ENCODE results near the gene SNX5.

DNA sequence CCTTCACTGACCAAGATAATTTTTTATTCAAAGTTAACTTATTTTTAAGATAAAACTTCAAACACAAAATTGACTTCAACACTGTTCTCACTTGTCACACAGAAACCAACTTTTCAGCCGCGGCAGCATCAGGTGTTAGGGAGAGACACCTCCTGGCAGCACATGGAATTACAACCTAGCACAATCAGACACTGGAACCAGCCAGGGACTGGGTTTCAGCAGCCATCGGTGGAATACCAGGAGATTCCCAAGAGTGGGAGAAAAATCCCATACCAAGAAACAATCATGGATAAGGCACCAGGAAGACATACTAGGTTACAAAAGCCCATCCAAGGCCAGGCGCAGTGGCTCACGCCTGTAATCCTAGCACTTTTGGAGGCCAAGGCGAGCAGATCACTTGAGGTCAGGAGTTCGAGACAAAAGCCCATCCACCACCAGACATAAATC is 70.0 kb downstream of the SNX5 start:
- TF ChIP-seq, protein P1, sequence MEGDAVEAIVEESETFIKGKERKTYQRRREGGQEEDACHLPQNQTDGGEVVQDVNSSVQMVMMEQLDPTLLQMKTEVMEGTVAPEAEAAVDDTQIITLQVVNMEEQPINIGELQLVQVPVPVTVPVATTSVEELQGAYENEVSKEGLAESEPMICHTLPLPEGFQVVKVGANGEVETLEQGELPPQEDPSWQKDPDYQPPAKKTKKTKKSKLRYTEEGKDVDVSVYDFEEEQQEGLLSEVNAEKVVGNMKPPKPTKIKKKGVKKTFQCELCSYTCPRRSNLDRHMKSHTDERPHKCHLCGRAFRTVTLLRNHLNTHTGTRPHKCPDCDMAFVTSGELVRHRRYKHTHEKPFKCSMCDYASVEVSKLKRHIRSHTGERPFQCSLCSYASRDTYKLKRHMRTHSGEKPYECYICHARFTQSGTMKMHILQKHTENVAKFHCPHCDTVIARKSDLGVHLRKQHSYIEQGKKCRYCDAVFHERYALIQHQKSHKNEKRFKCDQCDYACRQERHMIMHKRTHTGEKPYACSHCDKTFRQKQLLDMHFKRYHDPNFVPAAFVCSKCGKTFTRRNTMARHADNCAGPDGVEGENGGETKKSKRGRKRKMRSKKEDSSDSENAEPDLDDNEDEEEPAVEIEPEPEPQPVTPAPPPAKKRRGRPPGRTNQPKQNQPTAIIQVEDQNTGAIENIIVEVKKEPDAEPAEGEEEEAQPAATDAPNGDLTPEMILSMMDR (IDR thresholded peaks at IDR 0.05) = peak; percentile 86 to 88
- TF ChIP-seq POLR2AphosphoS5 (IDR thresholded peaks at IDR 0.05) = no peak
- no peak for TF ChIP-seq POLR2A (IDR thresholded peaks at IDR 0.05)
- TF ChIP-seq EP300 (IDR thresholded peaks at IDR 0.05) = no peak

All from suprapubic skin (tissue), 4 donors.